Transverse colon (tissue), 4 donors: ENCODE data around the gene RMI2.

Experiments
- POLR2A ChIP-seq: fragments of 450-650 bp; IDR thresholded peaks from one replicate; pipeline ENCODE4 v1.6.1; 2016; ENCODE audit warnings: antibody characterized with exemption, mild to moderate bottlenecking, moderate library complexity
- POLR2AphosphoS5 ChIP-seq, 3 donors: sonication (generic); formaldehyde crosslinking; IDR thresholded peaks; one replicate each; pipeline ENCODE4 v1.6.1; 2016; ENCODE audit warnings: antibody characterized with exemption in 3 of 3
- TF ChIP-seq, protein P1 (sequence below), 5 experiments: fragments of 200-600 bp in 3 of 5; fragments of 450-650 bp in 2 of 5; sonication (generic) in 3 of 5; IDR thresholded peaks; 1 replicate in 2 of 5; 2 replicates in 3 of 5; pipeline ENCODE4 v1.5.1; 2016 to 2017; ENCODE audit warnings: antibody characterized with exemption in 5 of 5, inconsistent platforms in 3 of 5, mild to moderate bottlenecking in 2 of 5, moderate library complexity in 1 of 5

GRCh38 chr16:11384956-11385586, 39.8 kb downstream of the RMI2 start:
- TF ChIP-seq, protein P1, sequence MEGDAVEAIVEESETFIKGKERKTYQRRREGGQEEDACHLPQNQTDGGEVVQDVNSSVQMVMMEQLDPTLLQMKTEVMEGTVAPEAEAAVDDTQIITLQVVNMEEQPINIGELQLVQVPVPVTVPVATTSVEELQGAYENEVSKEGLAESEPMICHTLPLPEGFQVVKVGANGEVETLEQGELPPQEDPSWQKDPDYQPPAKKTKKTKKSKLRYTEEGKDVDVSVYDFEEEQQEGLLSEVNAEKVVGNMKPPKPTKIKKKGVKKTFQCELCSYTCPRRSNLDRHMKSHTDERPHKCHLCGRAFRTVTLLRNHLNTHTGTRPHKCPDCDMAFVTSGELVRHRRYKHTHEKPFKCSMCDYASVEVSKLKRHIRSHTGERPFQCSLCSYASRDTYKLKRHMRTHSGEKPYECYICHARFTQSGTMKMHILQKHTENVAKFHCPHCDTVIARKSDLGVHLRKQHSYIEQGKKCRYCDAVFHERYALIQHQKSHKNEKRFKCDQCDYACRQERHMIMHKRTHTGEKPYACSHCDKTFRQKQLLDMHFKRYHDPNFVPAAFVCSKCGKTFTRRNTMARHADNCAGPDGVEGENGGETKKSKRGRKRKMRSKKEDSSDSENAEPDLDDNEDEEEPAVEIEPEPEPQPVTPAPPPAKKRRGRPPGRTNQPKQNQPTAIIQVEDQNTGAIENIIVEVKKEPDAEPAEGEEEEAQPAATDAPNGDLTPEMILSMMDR (IDR thresholded peaks at IDR 0.05): no peak
- TF ChIP-seq POLR2A (no peak), POLR2AphosphoS5 (IDR thresholded peaks at IDR 0.05) (no peak)
